Right kidney (tissue), 9 donors: Measurements from ENCODE around the gene SLC45A3.
"Not testable (repeated sequence)": the region's sequence is repeated elsewhere in the genome, so short reads cannot be mapped to it uniquely, and the experiment has no call there.

Source experiments
- DNase-seq: peaks from one replicate; pipeline ENCODE4 v3.0.0-alpha.2; 2016
- long read RNA-seq, 8 donors: transcript quantifications; one replicate each; lab custom pipeline, GENCODE V29; 2026

SLC45A3 gene, protein sequence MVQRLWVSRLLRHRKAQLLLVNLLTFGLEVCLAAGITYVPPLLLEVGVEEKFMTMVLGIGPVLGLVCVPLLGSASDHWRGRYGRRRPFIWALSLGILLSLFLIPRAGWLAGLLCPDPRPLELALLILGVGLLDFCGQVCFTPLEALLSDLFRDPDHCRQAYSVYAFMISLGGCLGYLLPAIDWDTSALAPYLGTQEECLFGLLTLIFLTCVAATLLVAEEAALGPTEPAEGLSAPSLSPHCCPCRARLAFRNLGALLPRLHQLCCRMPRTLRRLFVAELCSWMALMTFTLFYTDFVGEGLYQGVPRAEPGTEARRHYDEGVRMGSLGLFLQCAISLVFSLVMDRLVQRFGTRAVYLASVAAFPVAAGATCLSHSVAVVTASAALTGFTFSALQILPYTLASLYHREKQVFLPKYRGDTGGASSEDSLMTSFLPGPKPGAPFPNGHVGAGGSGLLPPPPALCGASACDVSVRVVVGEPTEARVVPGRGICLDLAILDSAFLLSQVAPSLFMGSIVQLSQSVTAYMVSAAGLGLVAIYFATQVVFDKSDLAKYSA
- long read RNA-seq, donor 1: 0 reads
- long read RNA-seq, donor 2, partial matches to known transcripts: 0 of 1 reads
- long read RNA-seq, donor 2, other reads (novel, unspliced or antisense): 0 of 1 reads
- long read RNA-seq, donor 3: 0 reads
- long read RNA-seq, donor 4: 0 reads
- long read RNA-seq, donor 5, partial matches to known transcripts: 0 of 2 reads
- long read RNA-seq, donor 5, other reads (novel, unspliced or antisense): 0 of 2 reads
- long read RNA-seq, donor 6: 0 reads
- long read RNA-seq, donor 7, partial matches to known transcripts: 0 of 1 reads
- long read RNA-seq, donor 7, other reads (novel, unspliced or antisense): 0 of 1 reads
- long read RNA-seq, donor 8: 0 reads

- DNase-seq: peak; percentile 82
Measured at GRCh38 chr1:205680073-205680851, at the start of gene SLC45A3. Gene SLC45A3 (minus strand): TSS chr1:205680509. CDS start chr1:205664656, 15,853 bp downstream.

- DNase-seq: no peak
Measured at GRCh38 chr1:205726619-205727125, 46.4 kb upstream of the SLC45A3 start.

DNA sequence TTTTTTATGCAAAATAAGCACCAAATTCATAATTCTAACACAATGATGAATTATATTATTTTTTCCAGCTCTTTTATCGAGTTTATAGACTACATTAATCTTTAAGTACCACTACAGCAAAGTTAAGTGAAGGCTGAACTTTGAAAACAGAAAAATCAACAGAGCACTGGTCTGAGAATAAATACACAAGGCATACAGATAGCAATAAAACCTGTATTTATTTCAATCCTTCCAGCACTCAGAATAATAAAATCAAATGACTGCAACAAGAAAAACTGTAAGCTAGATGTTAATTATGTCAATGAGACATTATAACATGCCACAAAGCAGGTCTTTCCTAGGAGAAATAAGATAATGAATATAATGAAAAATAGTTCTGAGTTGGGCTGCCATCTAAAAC lies 45.2 kb upstream of the SLC45A3 start:
- no peak for DNase-seq

DNA sequence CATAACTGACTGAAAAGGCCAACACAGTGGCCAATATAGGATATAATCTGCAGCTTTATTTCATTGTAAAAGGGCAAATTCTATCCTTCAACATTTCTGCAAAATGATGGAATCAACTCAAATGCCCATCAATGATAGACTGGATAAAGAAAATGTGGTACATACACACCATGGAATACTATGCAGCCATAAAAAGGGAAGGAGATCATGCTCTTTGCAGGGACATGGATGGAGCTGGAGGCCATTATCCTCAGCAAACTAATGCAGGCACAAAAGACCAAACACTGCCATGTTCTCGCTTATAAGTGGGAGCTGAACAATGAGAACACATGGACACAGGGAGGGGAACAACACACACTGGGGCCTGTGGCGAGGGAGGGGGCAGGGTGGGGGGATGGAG lies 40.4 kb upstream of the SLC45A3 start:
- not testable (repeated sequence) for DNase-seq

DNA sequence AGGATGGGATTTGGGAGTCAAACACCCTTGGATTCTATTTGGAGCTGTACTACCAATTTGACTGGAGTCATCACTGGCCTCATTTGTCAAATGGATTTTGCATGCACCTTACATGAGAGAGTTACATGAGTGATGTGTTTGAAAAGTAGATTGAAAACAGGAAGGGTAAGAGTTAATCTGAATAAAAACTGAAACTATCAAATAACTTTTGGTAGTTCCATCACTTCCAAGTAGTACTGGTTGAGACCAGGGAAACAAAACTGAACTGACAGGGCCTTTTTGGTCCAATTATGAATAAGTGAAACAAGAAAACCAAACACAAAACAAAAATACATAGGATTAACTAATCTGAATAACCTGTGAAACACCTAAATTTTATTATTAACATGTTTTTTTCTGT lies 39.5 kb upstream of the SLC45A3 start:
- DNase-seq: no peak

GRCh38 chr1:205719015-205719414 lies 38.7 kb upstream of the SLC45A3 start:
- no peak for DNase-seq

DNA sequence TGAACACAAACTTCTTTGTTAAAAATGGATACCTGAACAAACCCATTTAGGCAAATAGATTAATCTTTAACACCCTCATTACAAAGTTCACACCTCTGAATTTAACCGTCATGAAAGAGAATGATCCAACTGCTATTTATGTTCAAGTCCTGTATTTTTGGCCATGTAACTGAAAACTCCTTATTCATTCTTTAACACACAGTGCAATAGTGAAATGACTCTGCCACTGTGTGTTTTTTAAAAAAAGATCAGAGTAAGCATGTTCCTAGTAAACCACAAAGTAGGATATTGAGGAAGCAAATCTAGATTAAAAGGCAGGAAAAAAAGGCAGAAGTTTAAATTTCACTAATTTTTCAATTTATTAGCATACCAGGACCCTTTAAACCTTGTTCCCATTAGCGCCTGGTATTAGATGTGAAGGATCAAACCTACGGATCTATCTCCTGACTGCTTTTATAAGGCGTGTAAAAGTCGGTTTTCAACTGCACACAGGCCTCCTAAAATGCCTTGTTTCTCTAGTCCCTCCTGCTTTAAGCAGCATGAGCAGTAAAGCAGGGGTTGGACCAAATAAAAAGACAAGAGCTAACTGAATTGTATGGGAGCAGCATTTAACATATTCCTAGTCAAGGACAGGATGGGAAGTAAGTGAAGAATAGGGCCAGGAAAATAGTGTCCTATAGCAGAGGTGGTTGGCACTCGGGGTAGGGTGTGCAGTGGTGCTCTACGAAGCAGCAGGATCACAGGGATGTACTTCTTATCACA lies 36.2 kb upstream of the SLC45A3 start:
- DNase-seq: no peak

- DNase-seq: no peak
Measured at GRCh38 chr1:205715628-205716027, 35.3 kb upstream of the SLC45A3 start.

GRCh38 chr1:205714906-205715246 lies 34.6 kb upstream of the SLC45A3 start:
- no peak for DNase-seq

- no peak for DNase-seq
Measured at GRCh38 chr1:205714190-205714905, 34.0 kb upstream of the SLC45A3 start.

DNA sequence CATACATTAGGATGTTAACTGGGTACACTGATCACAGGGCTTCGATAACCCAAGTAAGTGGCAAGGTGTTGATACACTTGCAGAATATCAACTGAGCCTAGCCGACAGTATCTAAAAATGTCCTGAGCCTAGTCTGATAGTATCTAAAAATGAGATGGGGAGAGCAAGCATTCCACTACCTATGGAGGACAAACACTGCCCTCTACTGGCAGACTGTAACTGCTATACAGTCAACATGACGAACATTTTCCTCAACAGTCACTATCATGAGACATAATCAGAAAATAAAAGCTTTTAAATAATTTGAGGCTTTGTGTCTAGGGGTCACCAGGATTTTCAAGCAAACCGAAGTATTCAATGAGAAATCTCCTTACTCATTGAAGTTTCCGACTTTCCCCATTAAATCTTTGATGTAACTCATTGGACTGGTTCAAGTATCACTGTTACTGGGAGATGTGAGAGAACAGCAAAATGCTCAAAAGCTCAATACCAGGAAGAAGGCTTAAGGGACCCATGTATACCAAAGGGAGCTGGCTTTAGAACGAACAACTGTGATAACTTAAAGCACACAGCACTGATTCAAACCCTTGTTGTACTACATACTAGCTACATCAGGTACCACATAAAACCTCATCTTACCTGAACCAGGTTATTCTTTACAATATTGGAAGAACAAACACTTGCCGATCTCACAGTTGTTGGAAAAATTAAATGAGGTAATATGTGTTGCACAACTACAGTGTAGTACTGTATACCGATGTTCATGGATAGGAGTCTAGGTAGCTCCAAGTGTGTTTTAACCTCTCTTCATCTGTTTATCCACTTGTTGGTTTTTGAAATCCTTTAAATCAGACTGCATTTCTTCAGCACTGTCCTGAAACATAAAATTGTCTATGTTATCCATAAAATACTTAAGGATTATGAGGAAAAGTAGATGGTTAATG lies 31.1 kb upstream of the SLC45A3 start:
- no peak for DNase-seq

GRCh38 chr1:205710201-205711062 lies 30.1 kb upstream of the SLC45A3 start:
- DNase-seq: no peak

GRCh38 chr1:205709640-205710039 lies 29.3 kb upstream of the SLC45A3 start:
- no peak for DNase-seq

DNA sequence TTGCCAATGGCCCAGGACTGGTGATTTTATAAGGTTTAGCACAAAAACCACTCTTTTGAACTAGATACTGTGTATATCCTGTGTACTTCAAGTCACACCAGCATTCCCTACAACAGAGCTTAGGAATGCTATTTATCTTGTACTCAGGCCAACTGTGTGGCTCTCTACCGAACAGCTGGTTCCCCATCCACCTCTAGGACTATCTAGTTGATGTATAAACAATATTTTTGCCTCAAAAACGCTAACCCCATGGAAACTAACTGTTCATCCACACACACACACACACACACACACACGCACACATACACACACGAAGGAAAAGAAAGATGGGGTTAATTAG lies 28.7 kb upstream of the SLC45A3 start:
- no peak for DNase-seq

GRCh38 chr1:205706601-205707502 lies 26.5 kb upstream of the SLC45A3 start:
- no peak for DNase-seq

GRCh38 chr1:205704903-205705302 lies 24.6 kb upstream of the SLC45A3 start:
- DNase-seq: no peak

DNA sequence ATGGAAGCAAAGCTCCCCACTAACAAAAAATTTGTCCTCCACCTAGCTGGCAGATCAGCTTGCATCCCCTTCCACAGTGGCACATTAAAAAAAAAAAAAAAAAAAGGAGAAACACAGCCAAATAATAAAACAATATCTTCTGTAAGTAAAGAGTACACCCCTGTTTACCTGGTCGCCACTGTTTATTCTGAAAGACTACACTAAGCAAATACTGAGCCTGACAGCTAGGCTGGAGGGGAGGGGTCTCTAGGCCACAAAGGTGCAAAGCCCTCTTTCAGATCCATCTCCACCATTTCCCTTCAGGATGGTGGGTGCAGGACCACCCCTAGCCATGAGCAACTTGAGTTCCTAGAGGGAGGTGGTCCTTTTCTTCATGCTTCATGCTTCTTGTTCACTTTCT lies 22.8 kb upstream of the SLC45A3 start:
- DNase-seq: no peak

DNA sequence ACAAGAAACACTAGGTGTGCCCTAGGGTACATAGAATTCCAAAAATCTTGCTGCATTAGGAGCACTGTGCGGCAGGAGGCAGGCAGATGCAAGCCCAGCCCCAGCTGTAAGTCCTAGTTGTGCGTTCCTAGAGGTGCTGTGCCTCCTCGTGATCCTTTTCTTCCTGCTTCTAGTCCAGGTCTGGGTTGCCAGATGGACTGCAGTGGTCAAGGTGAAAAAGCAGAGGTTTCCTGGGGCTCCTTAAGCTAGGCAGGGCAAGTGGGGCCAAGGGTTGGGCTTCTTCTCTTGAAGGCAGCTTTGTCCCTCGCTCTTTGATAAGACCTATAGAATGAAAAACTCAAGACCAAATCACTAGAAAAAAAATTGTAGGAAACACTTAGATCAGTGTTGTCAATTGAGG lies 21.6 kb upstream of the SLC45A3 start:
- no peak for DNase-seq
